Smooth muscle cell (in vitro differentiated cells): ENCODE results near the gene SMAD3. TPM values are rescaled to one million over a fixed set of nuclear protein-coding genes. Genes with fewer than 3 reads are reported as not detected.

Experiments used
- DNase-seq: peaks from one replicate; lab custom pipeline; 2025; ENCODE audit not compliant: unreplicated experiment; lab: John Stamatoyannopoulos, UW
- H2AFZ ChIP-seq: fragments of 200-600 bp; sonication (generic); 2 replicates; pipeline ENCODE4 v1.6.0; 2016; ENCODE audit warnings: antibody characterized with exemption, low read depth, mild to moderate bottlenecking
- H3F3A ChIP-seq: fragments of 200-600 bp; sonication (generic); 2 replicates; pipeline ENCODE4 v1.6.0; 2017; ENCODE audit warnings: antibody characterized with exemption, low read depth
- H3K27ac ChIP-seq: fragments of 200-600 bp; sonication (generic); 2 replicates; pipeline ENCODE4 v1.5.1; 2016; ENCODE audit warnings: low read depth, mild to moderate bottlenecking
- H3K27me3 ChIP-seq: fragments of 200-600 bp; sonication (generic); 2 replicates; pipeline ENCODE4 v1.6.1; 2016; ENCODE audit warnings: low read depth, mild to moderate bottlenecking
- H3K36me3 ChIP-seq: fragments of 200-600 bp; sonication (generic); 2 replicates; pipeline ENCODE4 v1.5.1; 2016; ENCODE audit warnings: low read depth
- H3K4me1 ChIP-seq: fragments of 200-600 bp; sonication (generic); 2 replicates; pipeline ENCODE4 v1.5.1; 2016; ENCODE audit warnings: low read depth
- H3K4me2 ChIP-seq: fragments of 200-600 bp; sonication (generic); 2 replicates; pipeline ENCODE4 v1.6.0; 2016; ENCODE audit warnings: mild to moderate bottlenecking
- H3K4me3 ChIP-seq: fragments of 200-600 bp; sonication (generic); 2 replicates; pipeline ENCODE4 v1.5.1; 2016; ENCODE audit warnings: mild to moderate bottlenecking
- H3K79me2 ChIP-seq: fragments of 200-600 bp; sonication (generic); 2 replicates; pipeline ENCODE4 v1.6.0; 2016; ENCODE audit warnings: low read depth, mild to moderate bottlenecking
- H3K9ac ChIP-seq: fragments of 200-600 bp; sonication (generic); 2 replicates; pipeline ENCODE4 v1.6.0; 2016; ENCODE audit warnings: low read depth
- H3K9me3 ChIP-seq: fragments of 200-600 bp; sonication (generic); replicated peaks from 2 replicates; pipeline ENCODE4 v1.5.1; 2016; ENCODE audit warnings: low read depth
- H4K20me1 ChIP-seq: fragments of 200-600 bp; sonication (generic); 2 replicates; pipeline ENCODE4 v1.6.0; 2016; ENCODE audit warnings: low read depth
- CTCF ChIP-seq: fragments of 200-600 bp; sonication (generic); IDR thresholded peaks from 2 replicates; pipeline ENCODE4 v1.5.1; 2017; ENCODE audit warnings: borderline replicate concordance, mild to moderate bottlenecking, antibody characterized with exemption; ENCODE audit not compliant: insufficient read depth, poor library complexity, severe bottlenecking
- WGBS: methylation state at CpG from one replicate; pipeline ENCODE4 v1.1.7; 2016; ENCODE audit warnings: low lambda C conversion rate; 5-methylcytosine and 5-hydroxymethylcytosine counted together
- polyA plus RNA-seq: library from polyadenylated mRNA; unstranded; fragments of >200 nt; fragmentation: Nextera tagmentation; extraction: Ambion mirVana; gene quantifications from 2 replicates; pipeline ENCODE4 v1.2.1, GENCODE V29; 2016
- total RNA-seq: library from RNA; depleted of rRNA; stranded (reverse); fragments of >200 nt; gene quantifications from 2 replicates; pipeline ENCODE4 v1.2.3, GENCODE V29; 2014

The SMAD3 gene
- total and polyA plus RNA-seq, 2 experiments from 2014 or later, result 20.2 to 21.9 TPM

GRCh38 chr15:67124111-67124510 lies 58.7 kb downstream of the SMAD3 start:
- Histone ChIP-seq H3K36me3 (no peaks in the 10 kb centered on the region), H3K4me3 (no peak overlapping the region), H3F3A (peaks cover 56% of the 10 kb centered on the region), H3K9ac (no peak overlapping the region), H3K27me3 (no peaks in the 10 kb centered on the region), H3K79me2 (peaks cover 65% of the 10 kb centered on the region), H3K4me1 (peaks cover 38% of the 10 kb centered on the region), H4K20me1 (no peaks in the 10 kb centered on the region), H3K9me3 (no peaks in the 10 kb centered on the region), H3K27ac (peak overlapping the region; percentile 95), H3K4me2 (peak overlapping the region; percentile 71), H2AFZ (no peak overlapping the region)
- DNase-seq, result no peak
- WGBS, result 52% methylated on average over 3 of the region's 3 CpGs
- no peak for TF ChIP-seq CTCF

GRCh38 chr15:67124911-67125588 lies 59.6 kb downstream of the SMAD3 start:
- WGBS, result 62% methylated on average over 13 of the region's 13 CpGs

GRCh38 chr15:67125589-67126502 lies 60.4 kb downstream of the SMAD3 start:
- Histone ChIP-seq H3K27me3 (no peaks in the 10 kb centered on the region), H3K9ac (peak overlapping the region; percentile 64), H3K36me3 (no peaks in the 10 kb centered on the region), H3K27ac (peak overlapping the region; percentile 95), H3K4me3 (no peak overlapping the region), H3K79me2 (peaks cover 71% of the 10 kb centered on the region), H3K4me2 (peak overlapping the region; percentile 71), H3K9me3 (no peaks in the 10 kb centered on the region), H4K20me1 (peaks cover 4% of the 10 kb centered on the region), H3K4me1 (peaks cover 32% of the 10 kb centered on the region), H3F3A (peaks cover 41% of the 10 kb centered on the region), H2AFZ (no peak overlapping the region)
- TF ChIP-seq CTCF, result no peak
- DNase-seq, result no peak
- WGBS, result 46% methylated on average over 20 of the region's 20 CpGs

More at GRCh38 chr15:67124911-67125588, 59.6 kb downstream of the SMAD3 start:
- no peak for TF ChIP-seq CTCF
- peaks cover 65% of the 10 kb centered on the region for H3K79me2 ChIP-seq
- peaks cover 32% of the 10 kb centered on the region for H3K4me1 ChIP-seq
- H3F3A ChIP-seq, result peaks cover 49% of the 10 kb centered on the region
- peak overlapping the region; percentile 95 for H3K27ac ChIP-seq
- H3K9ac ChIP-seq, result peak overlapping the region; percentile 60
- H3K4me2 ChIP-seq, result peak overlapping the region; percentile 71
- H3K4me3 ChIP-seq, result no peak overlapping the region
- H4K20me1 ChIP-seq, result no peaks in the 10 kb centered on the region
- no peak overlapping the region for H2AFZ ChIP-seq
- H3K27me3 ChIP-seq, result no peaks in the 10 kb centered on the region
- no peaks in the 10 kb centered on the region for H3K36me3 ChIP-seq
- H3K9me3 ChIP-seq, result no peaks in the 10 kb centered on the region
- DNase-seq, result no peak
